IMR-90 (cell line): ENCODE results near the gene BTNL8.

Experiments used
- CTCF ChIP-seq: conservative IDR thresholded peaks from 2 replicates; pipeline ENCODE4 v1.5.1; 2012; ENCODE audit warnings: mild to moderate bottlenecking, low read depth, low read length, improper control_type of control experiment
- MXI1 ChIP-seq: IDR thresholded peaks from 2 replicates; pipeline ENCODE4 v1.6.1; 2012; ENCODE audit warnings: low read depth, mild to moderate bottlenecking, low read length, moderate library complexity, borderline replicate concordance
- POLR2A ChIP-seq: IDR thresholded peaks from 2 replicates; pipeline ENCODE4 v1.6.1; 2012; ENCODE audit warnings: mild to moderate bottlenecking, low read depth, low read length
- RAD21 ChIP-seq: IDR thresholded peaks from 2 replicates; pipeline ENCODE4 v1.6.1; 2012; ENCODE audit warnings: low read length, improper control_type of control experiment
- RFX5 ChIP-seq: IDR thresholded peaks from 2 replicates; pipeline ENCODE4 v1.8.0; 2012; ENCODE audit warnings: low read depth, mild to moderate bottlenecking, low read length, moderate library complexity
- SMC3 ChIP-seq: fragments of 150-350 bp; IDR thresholded peaks from 2 replicates; pipeline ENCODE4 v1.6.1; 2016; ENCODE audit warnings: low read depth, mild to moderate bottlenecking, antibody characterized with exemption, low read length, moderate library complexity
- USF2 ChIP-seq: fragments of 150-350 bp; IDR thresholded peaks from 2 replicates; pipeline ENCODE4 v1.6.1; 2017; ENCODE audit warnings: mild to moderate bottlenecking, antibody characterized with exemption, low read length, low read depth
- TF ChIP-seq, protein P1 (sequence below): fragments of 150-350 bp; IDR thresholded peaks from 2 replicates; pipeline ENCODE4 v1.6.1; 2016; ENCODE audit warnings: low read depth, mild to moderate bottlenecking, low read length, moderate library complexity, borderline replicate concordance

- TF ChIP-seq CTCF (no peak), RAD21 (no peak), POLR2A (no peak), USF2 (no peak), SMC3 (no peak), RFX5 (no peak), MXI1 (no peak)
- TF ChIP-seq, protein P1, sequence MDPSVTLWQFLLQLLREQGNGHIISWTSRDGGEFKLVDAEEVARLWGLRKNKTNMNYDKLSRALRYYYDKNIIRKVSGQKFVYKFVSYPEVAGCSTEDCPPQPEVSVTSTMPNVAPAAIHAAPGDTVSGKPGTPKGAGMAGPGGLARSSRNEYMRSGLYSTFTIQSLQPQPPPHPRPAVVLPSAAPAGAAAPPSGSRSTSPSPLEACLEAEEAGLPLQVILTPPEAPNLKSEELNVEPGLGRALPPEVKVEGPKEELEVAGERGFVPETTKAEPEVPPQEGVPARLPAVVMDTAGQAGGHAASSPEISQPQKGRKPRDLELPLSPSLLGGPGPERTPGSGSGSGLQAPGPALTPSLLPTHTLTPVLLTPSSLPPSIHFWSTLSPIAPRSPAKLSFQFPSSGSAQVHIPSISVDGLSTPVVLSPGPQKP = no peak
Observed at GRCh38 chr5:180850434-180851078, 48.4 kb upstream of the BTNL8 start.
